IMR-90 (cell line): ENCODE measurements around the gene IFNW1. TPM values are rescaled to one million over a fixed set of nuclear protein-coding genes. Genes with fewer than 3 reads are reported as not detected.
"Not testable (repeated sequence)": the region's sequence is repeated elsewhere in the genome, so short reads cannot be mapped to it uniquely, and the experiment has no call there.

ENCODE experiments used
- ATAC-seq: fragments of 200-7000 bp; cut with Tn5 transposase; 2 replicates; pipeline ENCODE4 v1.9.1; 2020; ENCODE audit warnings: low read depth, mild to moderate bottlenecking, moderate library complexity
- BruUV-seq: library from RNA; stranded (reverse); fragments of 400-500 nt; replicated peaks from 2 replicates; lab custom pipeline; 2021; lab: Mats Ljungman, UMichigan
- CTCF ChIA-PET: fragments of 300-600 bp; formaldehyde crosslinking; extraction: SDS; loops from one replicate; lab custom pipeline; 2021; ENCODE audit warnings: antibody characterized with exemption; lab: Yijun Ruan, JAX
- POLR2A ChIA-PET: fragments of 300-600 bp; sonication (Branson Sonifier 250); formaldehyde crosslinking; loops from one replicate; lab custom pipeline; 2022; ENCODE audit warnings: antibody characterized with exemption; ENCODE audit not compliant: unreplicated experiment; lab: Charles Lee
- DNase-seq: peaks from one replicate; pipeline ENCODE4 v3.0.0; 2013
- H2AFZ ChIP-seq: replicated peaks from 2 replicates; pipeline ENCODE3; 2013; ENCODE audit warnings: low read length, mild to moderate bottlenecking; ENCODE audit not compliant: poor library complexity
- H2AK5ac ChIP-seq: 2 replicates; pipeline ENCODE4 v1.6.1; 2013; ENCODE audit warnings: low read depth, low read length, inconsistent platforms
- H2AK9ac ChIP-seq: replicated peaks from 2 replicates; pipeline ENCODE3; 2013; ENCODE audit warnings: mild to moderate bottlenecking, low read depth, low read length, moderate library complexity; ENCODE audit not compliant: poor library complexity
- H2BK120ac ChIP-seq: 2 replicates; pipeline ENCODE4 v1.6.1; 2013; ENCODE audit warnings: low read depth, low read length, inconsistent platforms
- H2BK15ac ChIP-seq: 3 replicates; pipeline ENCODE4 v1.6.1; 2013; ENCODE audit warnings: low read depth, low read length, inconsistent platforms
- H2BK20ac ChIP-seq: 2 replicates; pipeline ENCODE4 v1.6.1; 2013; ENCODE audit warnings: low read depth, mild to moderate bottlenecking, inconsistent platforms, low read length, moderate library complexity
- H2BK5ac ChIP-seq: 2 replicates; pipeline ENCODE4 v1.6.1; 2013; ENCODE audit warnings: mild to moderate bottlenecking, low read depth, low read length, inconsistent platforms; ENCODE audit not compliant: poor library complexity, severe bottlenecking
- H3K14ac ChIP-seq: replicated peaks from 2 replicates; pipeline ENCODE4 v1.6.1; 2013; ENCODE audit warnings: low read depth, low read length, inconsistent platforms
- H3K18ac ChIP-seq: 2 replicates; pipeline ENCODE4 v1.6.1; 2013; ENCODE audit warnings: low read depth, low read length, control low read depth
- H3K23ac ChIP-seq: 2 replicates; pipeline ENCODE4 v1.6.1; 2013; ENCODE audit warnings: low read depth, low read length, inconsistent platforms
- H3K27ac ChIP-seq: 2 replicates; pipeline ENCODE4 v1.5.1; 2013; ENCODE audit warnings: mild to moderate bottlenecking, control low read depth, low read length; ENCODE audit not compliant: insufficient read depth
- H3K27me3 ChIP-seq: 2 replicates; pipeline ENCODE4 v1.6.1; 2013; ENCODE audit warnings: low read length; ENCODE audit not compliant: control insufficient read depth, insufficient read depth
- H3K36me3 ChIP-seq: 2 replicates; pipeline ENCODE4 v1.6.1; 2013; ENCODE audit warnings: low read length, mixed read lengths; ENCODE audit not compliant: control insufficient read depth, insufficient read depth
- H3K4ac ChIP-seq: 2 replicates; pipeline ENCODE4 v1.6.1; 2013; ENCODE audit warnings: low read depth, low read length, inconsistent platforms
- H3K4me1 ChIP-seq: 2 replicates; pipeline ENCODE4 v1.6.1; 2013; ENCODE audit warnings: low read length, mixed read lengths; ENCODE audit not compliant: control insufficient read depth, insufficient read depth
- H3K4me2 ChIP-seq: 2 replicates; pipeline ENCODE4 v1.6.1; 2013; ENCODE audit warnings: low read depth, mild to moderate bottlenecking, control low read depth, low read length, moderate library complexity
- H3K4me3 ChIP-seq: 2 replicates; pipeline ENCODE4 v1.5.1; 2013; ENCODE audit warnings: low read depth, mild to moderate bottlenecking, control low read depth, low read length, moderate library complexity; ENCODE audit not compliant: insufficient read depth
- H3K56ac ChIP-seq: 2 replicates; pipeline ENCODE4 v1.6.1; 2013; ENCODE audit warnings: low read length, inconsistent platforms; ENCODE audit not compliant: insufficient read depth; ENCODE audit errors: extremely low read depth
- H3K79me1 ChIP-seq, 2 experiments: 2 replicates each; pipeline ENCODE4 v1.6.1; 2013; ENCODE audit warnings: low read length in 2 of 2, inconsistent platforms in 1 of 2, low read depth in 1 of 2
- H3K9ac ChIP-seq: 2 replicates; pipeline ENCODE4 v1.6.1; 2013; ENCODE audit warnings: low read depth, low read length, control low read depth
- H3K9me1 ChIP-seq: 2 replicates; pipeline ENCODE4 v1.6.1; 2013; ENCODE audit warnings: low read length, inconsistent platforms; ENCODE audit not compliant: insufficient read depth
- H3K9me3 ChIP-seq: 2 replicates; pipeline ENCODE4 v1.6.1; 2013; ENCODE audit warnings: low read length; ENCODE audit not compliant: control insufficient read depth, insufficient read depth
- H4K20me1 ChIP-seq: 2 replicates; pipeline ENCODE4 v1.6.1; 2013; ENCODE audit warnings: low read length, inconsistent platforms; ENCODE audit not compliant: insufficient read depth
- H4K5ac ChIP-seq: 2 replicates; pipeline ENCODE4 v1.6.1; 2013; ENCODE audit warnings: mild to moderate bottlenecking, low read depth, low read length, control low read depth
- H4K8ac ChIP-seq, 2 experiments: 2 replicates each; pipeline ENCODE4 v1.6.1; 2013; ENCODE audit warnings: low read depth in 2 of 2, low read length in 2 of 2, control low read depth in 1 of 2, inconsistent platforms in 1 of 2
- H4K91ac ChIP-seq: 2 replicates; pipeline ENCODE4 v1.6.1; 2013; ENCODE audit warnings: low read depth, low read length, inconsistent platforms; ENCODE audit not compliant: insufficient read depth
- CEBPB ChIP-seq: IDR thresholded peaks from 2 replicates; pipeline ENCODE4 v1.6.1; 2012; ENCODE audit warnings: low read depth, low read length, improper control_type of control experiment
- FOS ChIP-seq: fragments of 150-350 bp; IDR thresholded peaks from 2 replicates; pipeline ENCODE4 v1.6.1; 2016; ENCODE audit warnings: low read depth, low read length
- SMC3 ChIP-seq: fragments of 150-350 bp; IDR thresholded peaks from 2 replicates; pipeline ENCODE4 v1.6.1; 2016; ENCODE audit warnings: low read depth, mild to moderate bottlenecking, antibody characterized with exemption, low read length, moderate library complexity
- WGBS, 2 experiments: methylation state at CpG; one replicate each; pipeline versions ENCODE4 v1.1.5 to v1.1.7; 2013; ENCODE audit warnings: missing lambda C conversion rate in 2 of 2; ENCODE audit not compliant: insufficient read length in 1 of 2; ENCODE audit errors: extremely low coverage in 2 of 2; 5-methylcytosine and 5-hydroxymethylcytosine counted together
- dilution Hi-C: fragments of 300-500 bp; cut with HindIII; formaldehyde crosslinking; loops from one replicate; pipeline ENCODE4 v1.14.3; 2018; ENCODE audit warnings: low sequenced_read_pairs; ENCODE audit not compliant: unreplicated experiment
- in situ Hi-C: fragments of 300-500 bp; cut with MboI; formaldehyde crosslinking; loops from 3 replicates; pipeline ENCODE4 v1.14.3; 2019; ENCODE audit warnings: low sequenced_read_pairs, inconsistent platforms, mixed read lengths
- intact Hi-C: fragments of 100-400 bp; cut with micrococcal nuclease; formaldehyde crosslinking; loops from 2 replicates; pipeline ENCODE4 v1.10.0; 2022
- polyA plus RNA-seq, 3 experiments: library from polyadenylated mRNA; depleted of rRNA; stranded (reverse); fragments of >200 nt; gene quantifications; 2 replicates each; pipeline ENCODE4 v1.2.3, GENCODE V29; 2012; ENCODE audit warnings: low replicate concordance in 1 of 3
- total RNA-seq: library from RNA; depleted of rRNA; stranded (reverse); fragments of >200 nt; gene quantifications from 2 replicates; pipeline ENCODE4 v1.2.3, GENCODE V29; 2012
- TF ChIP-seq, protein P1 (sequence below): fragments of 150-350 bp; IDR thresholded peaks from 2 replicates; pipeline ENCODE4 v1.6.1; 2017; ENCODE audit warnings: mild to moderate bottlenecking, antibody characterized with exemption, low read length, low read depth

The IFNW1 gene
- total and polyA plus RNA-seq, 2 of the 4 experiments (the other 2 are of a cell fraction): not detected

DNA sequence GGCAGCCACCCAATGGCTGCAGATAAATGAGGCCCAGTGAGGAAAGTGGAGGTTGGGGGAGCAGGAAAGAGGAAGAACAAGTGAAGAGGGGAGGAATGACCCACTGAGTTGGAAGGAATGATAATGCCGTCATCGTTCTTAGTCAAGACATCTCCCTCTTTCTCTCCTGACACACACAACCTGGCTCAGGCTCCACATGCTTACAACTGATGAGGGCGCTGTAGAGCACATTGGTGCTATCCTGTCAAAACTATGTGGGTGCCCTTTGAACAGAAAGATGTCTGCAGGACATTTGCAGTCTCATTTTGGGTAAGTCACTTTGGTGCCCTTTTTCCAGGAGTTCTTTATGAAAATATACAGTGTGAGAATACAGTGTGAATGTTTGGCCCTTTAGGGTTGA lies 5.9 kb downstream of the IFNW1 start:
- dilution Hi-C loops: no loop called here
- Histone ChIP-seq H3K27me3 (peaks cover 3% of the 10 kb centered on the region), H3K14ac (no peak overlapping the region), H3K18ac (no peak overlapping the region), H3K56ac (no peak overlapping the region), H3K79me1 (no peaks in the 10 kb centered on the region), H2AFZ (no peak overlapping the region), H2AK9ac (no peak overlapping the region), H2BK5ac (no peak overlapping the region), H3K4ac (no peak overlapping the region), H3K36me3 (no peaks in the 10 kb centered on the region), H4K91ac (no peak overlapping the region), H2BK120ac (no peak overlapping the region), H3K9me3 (no peaks in the 10 kb centered on the region), H2BK15ac (no peak overlapping the region), H2BK20ac (no peak overlapping the region), H4K5ac (no peak overlapping the region), H3K9ac (no peak overlapping the region), H4K8ac (no peak overlapping the region), H3K27ac (no peak overlapping the region), H3K4me3 (no peak overlapping the region), H2AK5ac (no peak overlapping the region), H3K4me2 (no peak overlapping the region), H3K4me1 (no peaks in the 10 kb centered on the region), H3K23ac (no peak overlapping the region), H3K9me1 (no peaks in the 10 kb centered on the region), H4K20me1 (no peaks in the 10 kb centered on the region)
- DNase-seq: no peak
- intact Hi-C loops: no loop called here
- TF ChIP-seq, protein P1, sequence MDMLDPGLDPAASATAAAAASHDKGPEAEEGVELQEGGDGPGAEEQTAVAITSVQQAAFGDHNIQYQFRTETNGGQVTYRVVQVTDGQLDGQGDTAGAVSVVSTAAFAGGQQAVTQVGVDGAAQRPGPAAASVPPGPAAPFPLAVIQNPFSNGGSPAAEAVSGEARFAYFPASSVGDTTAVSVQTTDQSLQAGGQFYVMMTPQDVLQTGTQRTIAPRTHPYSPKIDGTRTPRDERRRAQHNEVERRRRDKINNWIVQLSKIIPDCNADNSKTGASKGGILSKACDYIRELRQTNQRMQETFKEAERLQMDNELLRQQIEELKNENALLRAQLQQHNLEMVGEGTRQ: no peak
- TF ChIP-seq CEBPB: no peak
- TF ChIP-seq SMC3: no peak
- no peak for TF ChIP-seq FOS
- WGBS, 2 experiments: no CpG with 5 or more reads among the region's 3 CpGs
- ChIA-PET CTCF (no interaction called here), POLR2A (no interaction called here)
- in situ Hi-C loops: loop anchor here (25.0 kb wide), 1 partner anchor 1623 kb away; no protein-coding TSS in a partner anchor
- no peak for ATAC-seq
- BruUV-seq: no TSS peak

DNA sequence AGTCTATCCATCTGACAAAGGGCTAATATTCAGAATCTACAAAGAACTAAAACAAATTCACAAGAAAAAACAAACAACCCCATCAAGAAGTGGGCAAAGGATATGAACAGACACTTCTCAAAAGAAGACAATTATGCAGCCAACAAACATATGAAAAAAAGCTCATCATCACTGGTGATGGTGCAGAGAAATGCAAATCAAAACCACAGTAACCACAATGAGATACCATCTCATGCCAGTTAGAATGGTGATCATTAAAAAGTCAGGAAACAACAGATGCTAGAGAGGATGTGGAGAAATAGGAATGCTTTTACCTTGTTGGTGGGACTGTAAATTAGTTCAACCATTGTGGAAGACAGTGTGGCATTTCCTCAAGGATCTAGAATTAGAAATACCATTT lies 13.4 kb downstream of the IFNW1 start:
- ATAC-seq, H3K27me3 ChIP-seq, H4K5ac ChIP-seq, H3K4me3 ChIP-seq, H3K14ac ChIP-seq, intact Hi-C loops, H3K9ac ChIP-seq, dilution Hi-C loops, H3K4ac ChIP-seq, BruUV-seq, H3K56ac ChIP-seq, H2BK20ac ChIP-seq, H4K8ac ChIP-seq, H3K23ac ChIP-seq, H2BK5ac ChIP-seq, H2AFZ ChIP-seq, H3K36me3 ChIP-seq, H3K27ac ChIP-seq, H2AK5ac ChIP-seq, H3K9me1 ChIP-seq, H2BK15ac ChIP-seq, H4K20me1 ChIP-seq, H3K9me3 ChIP-seq, H3K4me1 ChIP-seq, DNase-seq, H2BK120ac ChIP-seq, H3K79me1 ChIP-seq, H3K18ac ChIP-seq, H4K91ac ChIP-seq, H2AK9ac ChIP-seq, H3K4me2 ChIP-seq: not testable (repeated sequence)
- in situ Hi-C loops: loop anchor here (25.0 kb wide), 1 partner anchor 1616 kb away; no protein-coding TSS in a partner anchor
- CTCF ChIA-PET: interaction anchor here (0.6 kb wide), 1 partner anchor 260 kb away, joined by 5 read pairs; no protein-coding TSS in a partner anchor
- POLR2A ChIA-PET: interaction anchor here (0.6 kb wide), 1 partner anchor 67 kb away, joined by 3 read pairs; no protein-coding TSS in a partner anchor
